GM23338 (cell line): ENCODE measurements around the gene CRISP3. TPM values are rescaled to one million over a fixed set of nuclear protein-coding genes. Genes with fewer than 3 reads are reported as not detected.
A peak's percentile ranks its signal among the peaks of the same experiment; 100 is the strongest.

Source experiments
- ATAC-seq: fragments of 200-7000 bp; cut with Tn5 transposase; 3 replicates; pipeline ENCODE4 v1.9.1; 2020
- DNase-seq: peaks from one replicate; pipeline ENCODE4 v3.0.0-alpha.2; 2015; ENCODE audit warnings: low spot score
- H2AFZ ChIP-seq: fragments of 200-600 bp; sonication (generic); 2 replicates; pipeline ENCODE4 v1.8.0; 2016; ENCODE audit warnings: antibody characterized with exemption, mild to moderate bottlenecking, moderate library complexity
- H3F3A ChIP-seq: fragments of 200-600 bp; sonication (generic); replicated peaks from 2 replicates; pipeline ENCODE4 v1.8.0; 2017; ENCODE audit warnings: antibody characterized with exemption, mixed run types, low read depth
- H3K27ac ChIP-seq: fragments of 200-600 bp; sonication (generic); 2 replicates; pipeline ENCODE4 v1.6.1; 2016; ENCODE audit warnings: low read depth
- H3K27me3 ChIP-seq: fragments of 200-600 bp; sonication (generic); 2 replicates; pipeline ENCODE4 v1.8.0; 2016; ENCODE audit warnings: mild to moderate bottlenecking, mixed run types, moderate library complexity; ENCODE audit not compliant: insufficient read depth
- H3K36me3 ChIP-seq: fragments of 200-600 bp; sonication (generic); 2 replicates; pipeline ENCODE4 v1.8.0; 2016; ENCODE audit warnings: mild to moderate bottlenecking; ENCODE audit not compliant: insufficient read depth
- H3K4me1 ChIP-seq: fragments of 200-600 bp; sonication (generic); 2 replicates; pipeline ENCODE4 v1.8.0; 2016; ENCODE audit warnings: mild to moderate bottlenecking, moderate library complexity; ENCODE audit not compliant: insufficient read depth
- H3K4me2 ChIP-seq: fragments of 200-600 bp; sonication (generic); 2 replicates; pipeline ENCODE4 v1.7.1; 2017; ENCODE audit warnings: mixed run types
- H3K4me3 ChIP-seq: fragments of 200-600 bp; sonication (generic); 2 replicates; pipeline ENCODE4 v1.6.1; 2016; ENCODE audit warnings: mixed run types
- H3K79me2 ChIP-seq: fragments of 200-600 bp; sonication (generic); replicated peaks from 2 replicates; pipeline ENCODE4 v1.8.0; 2017; ENCODE audit warnings: mild to moderate bottlenecking; ENCODE audit not compliant: insufficient read depth
- H3K9me2 ChIP-seq: fragments of 200-600 bp; sonication (generic); 2 replicates; pipeline ENCODE4 v1.8.0; 2017; ENCODE audit not compliant: insufficient read depth
- H4K20me1 ChIP-seq: fragments of 200-600 bp; sonication (generic); replicated peaks from 2 replicates; pipeline ENCODE4 v1.8.0; 2017; ENCODE audit warnings: mild to moderate bottlenecking; ENCODE audit not compliant: insufficient read depth
- H3K27ac Mint-ChIP-seq: 2 replicates; pipeline ENCODE4 v1.8.0; 2020; ENCODE audit warnings: inconsistent platforms, mild to moderate bottlenecking, moderate library complexity, mixed read lengths
- H3K27me3 Mint-ChIP-seq: 3 replicates; pipeline ENCODE4 v1.8.0; 2022; ENCODE audit warnings: low read depth, mild to moderate bottlenecking, moderate library complexity, mixed read lengths, inconsistent platforms; ENCODE audit not compliant: insufficient read depth, poor library complexity
- H3K36me3 Mint-ChIP-seq: 3 replicates; pipeline ENCODE4 v1.8.0; 2021; ENCODE audit warnings: low read depth, mild to moderate bottlenecking, inconsistent platforms, moderate library complexity, mixed read lengths
- H3K4me1 Mint-ChIP-seq: 3 replicates; pipeline ENCODE4 v1.8.0; 2020; ENCODE audit warnings: mild to moderate bottlenecking, inconsistent platforms, mixed read lengths
- H3K4me3 Mint-ChIP-seq: 3 replicates; pipeline ENCODE4 v1.8.0; 2021; ENCODE audit warnings: moderate library complexity, mild to moderate bottlenecking, inconsistent platforms, mixed read lengths
- H3K9me3 Mint-ChIP-seq: 3 replicates; pipeline ENCODE4 v1.8.0; 2020; ENCODE audit warnings: moderate library complexity, mild to moderate bottlenecking, inconsistent platforms, mixed read lengths
- CTCF ChIP-seq, 2 experiments: fragments of 200-600 bp in 1 of 2; sonication (generic) in 1 of 2; conservative IDR thresholded peaks; 2 replicates each; pipeline versions ENCODE4 v1.5.1 to v1.6.1; 2016 to 2017; ENCODE audit warnings: antibody characterized with exemption in 2 of 2, low read depth in 2 of 2, mild to moderate bottlenecking in 2 of 2, moderate library complexity in 1 of 2
- ETS1 ChIP-seq: IDR thresholded peaks from 2 replicates; pipeline ENCODE4 v1.6.1; 2016; ENCODE audit warnings: antibody characterized with exemption
- EZH2 ChIP-seq: fragments of 200-600 bp; sonication (generic); IDR thresholded peaks from one replicate; pipeline ENCODE4 v1.8.0; 2017; ENCODE audit warnings: antibody characterized with exemption, mild to moderate bottlenecking, low read depth; ENCODE audit not compliant: unreplicated experiment
- EZH2phosphoT487 ChIP-seq: fragments of 200-600 bp; sonication (generic); IDR thresholded peaks from one replicate; pipeline ENCODE4 v1.8.1; 2018; ENCODE audit warnings: antibody characterized with exemption; ENCODE audit not compliant: unreplicated experiment
- POLR2AphosphoS5 ChIP-seq: IDR thresholded peaks from 2 replicates; pipeline ENCODE4 v1.6.1; 2016; ENCODE audit warnings: antibody characterized with exemption, low read depth
- REST ChIP-seq: IDR thresholded peaks from one replicate; pipeline ENCODE4 v1.6.1; 2018; ENCODE audit warnings: antibody characterized with exemption; ENCODE audit not compliant: unreplicated experiment
- ZNF331 ChIP-seq: fragments of 250-450 bp; sonication (Bioruptor Pico); IDR thresholded peaks from 2 replicates; pipeline ENCODE4 v1.5.0; 2020; ENCODE audit warnings: low read depth, mild to moderate bottlenecking, moderate library complexity
- polyA plus RNA-seq: library from polyadenylated mRNA; unstranded; fragments of >200 nt; fragmentation: Nextera tagmentation; extraction: Ambion mirVana; gene quantifications from 2 replicates; pipeline ENCODE4 v1.2.1, GENCODE V29; 2016
- total RNA-seq: library from RNA; depleted of rRNA; stranded (reverse); fragments of >200 nt; shearing (Covaris generic); gene quantifications from 2 replicates; pipeline ENCODE4 v1.2.3, GENCODE V29; 2014

CRISP3 gene
- total and polyA plus RNA-seq, 2 experiments from 2014 or later = not detected

GRCh38 chr6:49720372-49720771 lies 23.8 kb downstream of the CRISP3 start (continued):
- TF ChIP-seq ETS1 (no peak), EZH2 (no peak), CTCF (conservative IDR thresholded peaks at IDR 0.05; ENCODE audit: low read depth in 2 of 2) (no peak), EZH2phosphoT487 (no peak)

- Histone ChIP-seq H3K4me1 (no peaks in the 10 kb centered on the region), H3F3A (no peaks in the 10 kb centered on the region), H3K79me2 (no peaks in the 10 kb centered on the region), H3K9me2 (peaks cover 11% of the 10 kb centered on the region; the same call in 1 of the 2 replicates), H3K4me3 (peak within 1 kb of the TSS; percentile 51), H3K36me3 (no peaks in the 10 kb centered on the region), H4K20me1 (no peaks in the 10 kb centered on the region), H3K27me3 (peaks cover 3% of the 10 kb centered on the region; the same call in 1 of the 2 replicates), H3K4me2 (peak within 1 kb of the TSS; percentile 72), H2AFZ (peak within 1 kb of the TSS; percentile 87), H3K27ac (no peak within 1 kb of the TSS)
- H3K27ac Mint-ChIP-seq = no peak within 1 kb of the TSS
- no peak within 1 kb of the TSS for H3K4me3 Mint-ChIP-seq
- ATAC-seq = peak; percentile 96
- peak; percentile 81 for DNase-seq
- H3K36me3 Mint-ChIP-seq = peaks cover 12% of the 10 kb centered on the region; the same call in 2 of the 3 replicates
- peaks cover 1% of the 10 kb centered on the region for H3K27me3 Mint-ChIP-seq
- H3K9me3 Mint-ChIP-seq = peaks cover 13% of the 10 kb centered on the region
- TF ChIP-seq ETS1 = no peak
- TF ChIP-seq POLR2AphosphoS5 = no peak
- H3K4me1 Mint-ChIP-seq = no peaks in the 10 kb centered on the region
These were observed 30.8 kb downstream of the CRISP3 start, which contains the start of gene CRISP2 for GRCh38 chr6:49713346-49713745. TSS of gene CRISP2 (minus strand) at chr6:49713543. CDS start at chr6:49709196, 4,347 bp downstream.

GRCh38 chr6:49698478-49698877 lies 45.7 kb downstream of the CRISP3 start:
- H3K4me3 Mint-ChIP-seq = no peak overlapping the region
- Histone ChIP-seq H2AFZ (no peak overlapping the region), H3K4me1 (no peaks in the 10 kb centered on the region), H3K79me2 (no peaks in the 10 kb centered on the region), H3K36me3 (no peaks in the 10 kb centered on the region), H4K20me1 (no peaks in the 10 kb centered on the region), H3K9me2 (no peaks in the 10 kb centered on the region), H3F3A (no peaks in the 10 kb centered on the region), H3K27me3 (no peaks in the 10 kb centered on the region), H3K4me3 (no peak overlapping the region), H3K4me2 (no peak overlapping the region), H3K27ac (no peak overlapping the region)
- peaks cover 1% of the 10 kb centered on the region for H3K27me3 Mint-ChIP-seq
- no peak overlapping the region for H3K27ac Mint-ChIP-seq
- H3K36me3 Mint-ChIP-seq = peaks cover 4% of the 10 kb centered on the region; the same call in 1 of the 3 replicates
- DNase-seq (no peak), ATAC-seq (no peak)
- peaks cover 5% of the 10 kb centered on the region; the same call in 1 of the 3 replicates for H3K4me1 Mint-ChIP-seq
- TF ChIP-seq ZNF331 = no peak
- no peak for TF ChIP-seq REST
- no peak for TF ChIP-seq EZH2
- no peak for TF ChIP-seq EZH2phosphoT487
- H3K9me3 Mint-ChIP-seq = peaks cover 4% of the 10 kb centered on the region; the same call in 1 of the 3 replicates
